HG02973 (cell line): ENCODE measurements around the gene B3GNT3.
"Not testable (repeated sequence)": the region's sequence is repeated elsewhere in the genome, so short reads cannot be mapped to it uniquely, and the experiment has no call there.

Source experiments
- ATAC-seq: cut with Tn5 transposase; IDR thresholded peaks from one replicate; pipeline ENCODE4 v1.9.1; 2021; ENCODE audit warnings: moderate library complexity; ENCODE audit not compliant: unreplicated experiment

B3GNT3 gene

DNA sequence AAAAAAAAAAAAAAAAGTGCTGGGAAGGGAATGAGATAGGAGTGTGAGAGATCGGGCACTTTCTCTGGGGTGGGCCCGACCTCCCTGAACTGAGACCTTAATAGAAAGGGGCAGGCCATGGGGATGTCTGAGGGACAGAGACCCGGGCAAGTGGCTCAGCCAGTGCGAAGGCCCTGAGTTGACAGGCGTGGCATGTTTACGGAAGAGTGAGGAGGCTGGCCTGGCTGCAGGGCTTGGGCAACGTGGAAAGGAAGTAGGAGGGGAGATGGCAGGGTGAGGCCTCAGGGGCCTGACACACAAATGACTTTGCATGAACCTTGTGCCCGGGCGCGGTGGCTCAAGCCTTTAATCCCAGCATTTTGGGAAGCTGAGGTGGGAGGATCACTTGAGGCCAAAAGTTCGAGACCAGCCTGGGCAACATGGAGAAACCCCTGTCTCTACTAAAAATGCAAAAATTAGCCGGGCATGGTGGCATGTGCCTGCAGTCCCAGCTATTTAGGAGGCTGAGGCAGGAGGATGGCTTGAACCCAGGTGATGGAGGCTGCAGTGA, 29.8 kb upstream of the B3GNT3 start:
- no peak for ATAC-seq

DNA sequence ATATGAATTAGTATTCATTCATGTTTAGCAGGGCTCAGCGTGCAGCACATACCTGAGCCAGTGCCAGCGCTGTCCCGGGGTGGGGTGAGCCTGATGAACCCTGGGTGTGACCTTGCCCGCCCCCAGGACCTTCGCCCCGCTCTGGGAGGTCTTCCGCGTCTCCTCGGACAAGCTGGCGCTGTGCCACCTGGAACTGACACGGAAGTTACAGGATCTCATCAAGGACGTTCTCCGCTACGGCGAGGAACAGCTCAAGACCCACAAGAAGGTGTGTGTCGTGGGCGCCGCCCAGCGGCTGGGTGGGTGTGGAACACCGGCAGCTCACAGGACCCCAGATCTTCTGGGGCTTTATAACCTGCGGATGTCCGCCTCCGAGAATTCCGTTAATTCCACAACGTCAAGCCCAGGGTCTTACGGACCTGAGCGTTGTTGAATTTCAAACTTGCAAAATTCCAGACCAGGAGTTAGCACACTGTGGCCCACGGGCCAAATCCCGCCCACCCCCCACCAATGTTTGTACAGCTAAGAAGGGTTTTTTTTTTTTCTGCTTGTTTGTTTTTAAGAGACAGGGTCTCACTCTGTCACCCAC, 28.3 kb upstream of the B3GNT3 start:
- ATAC-seq, result no peak

DNA sequence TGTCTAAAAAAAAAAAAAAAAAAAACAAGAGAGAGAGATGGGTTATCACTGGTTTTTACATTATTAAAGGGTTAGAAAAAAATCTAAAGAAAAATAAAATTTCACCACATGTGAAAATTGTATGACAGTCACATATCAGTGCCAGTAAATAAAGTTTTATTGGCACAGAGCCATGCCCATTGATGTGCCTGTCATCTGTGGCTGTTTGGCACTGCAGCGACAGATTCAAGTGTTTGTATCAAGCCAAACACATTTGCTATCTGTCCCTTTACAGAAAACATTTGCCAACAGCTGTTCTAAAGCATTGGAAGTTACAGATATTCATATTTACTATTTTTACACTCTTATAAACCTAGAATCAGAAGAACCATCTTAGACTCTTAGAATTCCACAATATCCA, 27.4 kb upstream of the B3GNT3 start:
- no peak for ATAC-seq

DNA sequence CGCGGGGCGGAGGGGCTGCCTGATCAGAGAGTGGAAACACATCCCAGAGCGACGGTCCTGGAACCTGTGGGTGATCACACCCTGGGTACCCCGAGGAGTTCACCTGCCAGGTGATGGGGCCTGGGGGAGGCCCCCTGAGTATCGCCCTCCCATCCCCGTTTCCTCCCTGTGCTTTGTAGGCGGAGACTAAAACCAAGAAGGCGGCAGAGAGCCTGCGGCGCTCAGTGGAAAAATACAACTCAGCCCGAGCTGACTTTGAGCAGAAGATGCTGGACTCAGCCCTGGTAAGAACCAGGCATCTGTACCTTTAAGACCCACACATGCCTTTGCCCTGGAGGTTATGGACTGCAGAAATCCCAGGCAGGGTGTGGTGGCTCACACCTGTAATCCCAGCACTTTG, 24.3 kb upstream of the B3GNT3 start:
- no peak for ATAC-seq

DNA sequence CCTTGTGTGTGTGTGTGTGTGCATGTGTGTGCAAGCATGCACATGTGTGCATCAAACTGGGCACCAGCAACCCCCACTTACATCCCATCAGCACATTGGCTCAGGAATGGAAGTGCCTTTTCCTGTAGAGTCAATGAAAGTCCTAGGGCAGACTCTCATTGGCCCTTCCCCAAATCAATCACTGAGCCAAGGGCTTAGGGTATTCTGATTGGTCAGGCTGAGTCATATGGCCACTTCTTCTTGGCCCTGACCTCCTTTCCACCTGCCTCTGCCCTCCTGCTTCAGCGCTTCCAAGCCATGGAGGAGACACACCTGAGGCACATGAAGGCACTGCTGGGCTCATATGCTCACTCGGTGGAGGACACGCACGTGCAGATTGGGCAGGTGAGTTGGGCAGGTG, 22.8 kb upstream of the B3GNT3 start:
- ATAC-seq, result no peak

DNA sequence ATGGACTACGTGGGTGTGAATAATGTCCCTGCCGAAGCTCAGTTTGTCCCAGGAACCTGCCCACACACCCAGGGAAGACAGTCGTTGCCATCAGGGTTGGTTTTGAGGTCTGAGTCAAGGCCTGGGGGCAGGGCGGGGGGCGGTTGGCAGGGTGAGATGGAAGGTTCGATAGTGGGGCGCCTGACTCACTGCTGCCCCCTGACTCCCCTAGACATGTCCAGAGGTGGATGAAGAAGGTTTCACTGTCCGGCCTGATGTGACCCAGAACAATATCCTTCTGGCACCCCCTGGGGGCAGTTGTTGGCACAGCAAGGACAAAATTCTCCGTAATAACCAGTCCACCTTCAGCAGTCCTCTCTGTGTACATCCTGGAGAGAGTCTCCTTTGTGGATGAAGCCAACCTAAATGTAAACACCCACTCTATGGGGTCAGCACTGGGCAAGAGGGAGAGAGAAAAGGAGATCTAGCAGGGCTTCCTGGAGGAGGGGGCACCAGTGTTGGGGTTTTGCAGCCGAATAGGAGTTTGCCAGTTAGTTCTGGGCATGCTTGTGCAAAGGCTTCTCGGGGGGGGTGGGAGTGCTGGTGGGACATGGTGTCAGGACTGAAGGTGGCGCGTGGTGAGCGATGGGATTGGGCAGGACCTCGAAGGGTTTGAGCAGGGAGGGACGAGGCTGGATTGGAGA, 19.6 kb upstream of the B3GNT3 start:
- ATAC-seq, result no peak

DNA sequence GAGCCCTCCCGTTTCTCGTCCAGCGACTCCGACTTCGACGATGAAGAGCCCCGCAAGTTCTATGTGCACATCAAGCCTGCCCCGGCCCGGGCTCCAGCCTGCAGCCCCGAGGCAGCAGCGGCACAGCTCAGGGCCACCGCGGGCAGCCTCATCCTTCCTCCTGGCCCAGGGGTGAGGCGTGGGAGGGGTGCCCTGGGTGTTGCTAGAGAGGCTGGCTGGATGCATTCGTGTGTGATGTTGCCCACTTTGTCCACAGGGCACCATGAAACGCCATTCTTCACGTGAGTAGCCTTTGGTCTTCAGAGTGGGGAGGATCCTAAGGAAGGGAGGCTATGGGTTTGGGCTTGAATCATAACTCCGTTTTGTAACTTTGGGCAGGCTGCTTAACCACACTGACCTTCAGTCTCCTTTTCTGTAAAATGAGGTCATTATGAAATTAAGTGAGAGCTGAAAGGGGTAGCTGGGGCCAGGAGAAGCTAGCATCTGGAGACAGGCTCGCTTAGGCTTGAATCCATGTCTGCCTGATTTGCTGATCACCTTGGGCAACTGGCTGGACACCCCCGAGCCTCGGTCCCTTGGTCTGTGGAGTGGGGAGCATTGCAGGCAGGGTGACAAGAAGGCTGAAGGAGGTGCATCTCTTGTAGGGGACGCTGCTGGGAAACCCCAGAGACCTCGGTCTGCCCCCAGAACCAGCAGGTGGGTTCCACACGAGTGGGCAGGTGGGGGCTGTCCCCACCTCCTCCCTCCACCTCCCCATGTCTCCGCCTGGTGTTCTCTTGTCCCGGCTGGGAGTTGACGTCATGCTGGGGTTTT, 18.7 kb upstream of the B3GNT3 start:
- ATAC-seq, result peak; percentile 53

DNA sequence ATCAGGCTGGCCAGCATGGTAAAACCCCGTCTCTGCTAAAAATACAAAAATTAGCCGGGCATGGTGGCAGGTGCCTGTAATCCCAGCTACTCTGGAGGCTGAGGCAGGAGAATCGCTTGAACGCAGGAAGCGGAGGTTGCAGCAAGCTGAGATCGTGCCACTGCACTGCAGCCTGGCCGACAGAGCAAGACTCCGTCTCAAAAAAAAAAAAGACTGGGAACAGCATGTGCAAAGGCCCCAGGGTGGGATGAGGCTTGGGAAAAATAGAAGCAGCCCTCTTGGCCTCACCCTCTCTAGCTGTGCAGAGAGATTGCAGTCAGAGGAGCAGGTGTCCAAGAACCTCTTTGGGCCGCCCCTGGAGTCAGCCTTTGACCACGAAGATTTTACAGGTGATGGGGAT, 17.1 kb upstream of the B3GNT3 start:
- ATAC-seq, result not testable (repeated sequence)

DNA sequence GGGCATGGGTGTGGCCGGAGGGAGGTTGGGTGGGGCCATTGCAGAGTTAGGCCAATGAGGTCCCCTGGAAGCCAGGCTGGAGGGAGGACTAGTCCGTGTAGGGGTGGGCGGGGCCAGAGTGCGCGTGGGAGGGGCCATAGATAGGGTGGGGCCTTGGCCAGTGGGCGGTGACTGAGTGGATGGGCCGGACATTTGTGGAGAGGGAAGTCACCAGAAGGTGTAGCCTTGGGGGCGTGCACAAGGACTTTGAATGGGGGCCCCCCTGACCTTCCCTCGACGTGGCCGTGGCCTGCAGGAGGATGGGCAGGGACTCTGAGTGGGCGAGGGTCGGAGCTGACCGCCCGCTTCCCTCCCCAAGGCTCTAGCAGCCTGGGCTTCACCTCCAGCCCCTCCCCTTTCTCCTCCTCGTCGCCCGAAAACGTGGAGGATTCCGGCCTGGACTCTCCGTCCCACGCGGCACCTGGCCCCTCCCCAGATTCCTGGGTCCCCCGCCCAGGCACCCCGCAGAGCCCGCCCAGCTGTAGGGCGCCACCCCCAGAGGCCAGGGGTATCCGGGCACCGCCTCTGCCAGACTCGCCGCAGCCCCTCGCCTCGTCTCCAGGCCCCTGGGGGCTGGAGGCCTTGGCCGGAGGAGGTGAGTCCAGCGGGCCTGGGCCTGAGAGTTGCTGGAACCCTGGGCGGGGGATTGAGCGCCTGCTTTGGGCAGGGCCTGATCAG, 16.5 kb upstream of the B3GNT3 start:
- no peak for ATAC-seq

DNA sequence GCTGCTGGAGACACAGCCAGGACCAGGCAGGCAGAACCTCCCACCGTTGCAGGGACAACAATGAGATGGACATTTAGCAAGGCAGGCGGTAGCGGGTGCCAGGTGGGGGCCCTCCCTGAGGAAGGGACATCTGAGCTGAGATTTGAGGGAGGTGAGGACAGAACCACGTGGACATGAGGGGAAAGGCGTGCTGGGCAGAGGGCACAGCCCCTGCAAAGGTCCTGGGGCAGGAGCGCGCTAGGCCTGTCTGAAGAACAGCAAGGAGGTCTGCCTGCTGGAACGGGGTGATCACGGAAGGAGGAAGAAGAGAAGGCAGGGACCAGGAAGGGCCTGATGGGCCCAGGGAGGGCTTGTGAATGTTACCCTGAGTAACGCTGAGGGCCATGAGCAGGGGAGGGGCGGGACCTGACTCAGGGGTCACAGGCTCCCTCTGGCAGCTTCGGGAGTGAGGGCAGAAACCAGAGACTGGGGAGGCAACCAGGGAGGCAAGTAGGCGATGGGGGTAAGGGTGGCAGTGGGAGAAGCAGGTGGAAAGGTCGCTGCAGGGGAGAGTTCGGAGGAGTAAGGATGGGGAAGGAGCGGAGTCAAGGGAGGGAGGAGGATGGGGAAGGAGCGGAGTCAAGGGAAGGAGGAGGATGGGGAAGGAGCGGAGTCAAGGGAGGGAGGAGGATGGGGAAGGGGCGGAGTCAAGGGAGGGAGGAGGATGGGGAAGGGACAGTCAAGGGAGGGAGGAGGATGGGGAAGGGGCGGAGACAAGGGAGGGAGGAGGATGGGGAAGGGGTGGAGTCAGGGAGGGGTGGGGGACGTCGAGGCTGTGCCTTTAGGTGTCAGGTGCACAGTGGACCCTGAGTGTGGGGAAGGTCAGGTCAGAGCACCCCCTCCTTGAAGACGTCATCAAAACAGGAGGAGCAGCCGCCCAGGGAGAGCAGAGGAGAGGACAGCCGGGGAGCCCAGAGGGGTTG, 15.7 kb upstream of the B3GNT3 start:
- ATAC-seq, result no peak

DNA sequence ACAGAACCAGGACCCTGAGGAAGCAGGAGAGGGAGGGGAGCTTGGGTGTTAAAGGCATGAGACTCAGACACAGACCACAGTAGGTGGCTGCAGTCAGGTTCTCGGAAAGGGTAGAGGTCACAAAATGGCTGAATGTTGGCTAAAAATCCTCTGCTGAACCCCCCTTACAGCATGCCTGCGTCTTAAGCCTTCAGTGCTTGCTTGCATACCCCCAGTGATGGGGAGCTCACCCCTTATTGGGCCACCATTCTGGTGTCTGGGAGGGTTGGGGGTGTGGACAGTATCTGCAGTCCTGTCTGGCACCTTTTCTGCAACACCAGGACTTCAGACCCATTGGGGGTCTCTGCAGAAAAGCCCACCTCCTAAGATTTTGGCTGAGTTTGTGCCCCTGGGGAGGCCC, 14.2 kb upstream of the B3GNT3 start:
- no peak for ATAC-seq

DNA sequence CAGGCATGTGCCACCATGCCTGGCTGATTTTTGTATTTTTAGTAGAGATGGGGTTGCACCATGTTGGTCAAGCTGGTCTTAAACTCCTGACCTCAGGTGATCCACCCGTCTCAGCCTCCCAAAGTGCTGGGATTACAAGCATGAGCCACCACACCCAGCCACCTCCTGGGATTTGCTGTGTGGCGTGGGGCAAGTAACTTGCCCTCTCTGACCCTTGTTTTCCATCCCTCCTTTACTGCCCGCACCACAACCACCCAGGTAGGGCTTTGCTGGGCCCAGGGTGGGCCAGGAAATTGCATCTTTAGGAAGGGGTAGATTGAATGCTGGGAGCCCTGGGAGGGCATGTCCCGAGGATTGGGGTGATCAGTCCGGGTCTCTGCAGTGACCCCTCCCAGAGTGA, 11.2 kb upstream of the B3GNT3 start:
- ATAC-seq, result not testable (repeated sequence)

DNA sequence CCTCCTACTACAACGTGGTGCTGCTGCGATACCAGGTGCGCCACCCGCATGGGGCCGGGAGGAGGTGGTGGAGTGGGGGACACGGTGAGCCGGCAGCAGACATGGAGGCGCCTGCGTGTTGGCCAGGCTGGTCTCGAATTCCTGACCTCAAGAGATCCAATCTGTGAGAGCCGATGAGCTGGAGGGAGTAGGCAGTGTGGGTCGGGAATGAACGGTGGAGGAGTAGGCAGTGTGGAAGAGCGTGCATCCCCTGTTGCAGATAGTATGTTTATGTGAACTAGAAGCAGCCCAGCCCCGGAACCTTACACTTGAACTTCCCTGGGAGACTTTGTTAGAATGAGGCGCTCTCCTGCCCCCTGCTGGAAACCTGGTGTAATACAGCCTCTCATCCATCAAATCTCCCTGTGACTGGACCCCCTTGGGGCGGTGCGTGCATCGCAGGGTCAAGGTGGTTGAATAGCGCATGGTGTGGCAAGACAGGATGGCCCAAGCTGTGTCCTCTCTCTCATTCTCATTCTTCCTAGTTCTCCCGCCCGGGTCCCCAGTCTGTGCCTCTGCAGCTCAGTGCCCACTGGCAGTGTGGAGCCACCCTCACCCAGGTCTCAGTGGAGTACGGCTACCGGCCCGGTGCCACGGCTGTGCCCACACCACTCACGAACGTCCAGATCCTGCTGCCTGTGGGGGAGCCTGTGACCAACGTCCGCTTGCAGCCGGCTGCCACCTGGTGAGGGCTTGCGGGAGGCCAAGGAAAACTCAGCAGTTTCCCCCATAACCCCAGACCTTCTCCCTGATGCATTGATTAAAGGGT, 10.5 kb upstream of the B3GNT3 start:
- ATAC-seq, result no peak

DNA sequence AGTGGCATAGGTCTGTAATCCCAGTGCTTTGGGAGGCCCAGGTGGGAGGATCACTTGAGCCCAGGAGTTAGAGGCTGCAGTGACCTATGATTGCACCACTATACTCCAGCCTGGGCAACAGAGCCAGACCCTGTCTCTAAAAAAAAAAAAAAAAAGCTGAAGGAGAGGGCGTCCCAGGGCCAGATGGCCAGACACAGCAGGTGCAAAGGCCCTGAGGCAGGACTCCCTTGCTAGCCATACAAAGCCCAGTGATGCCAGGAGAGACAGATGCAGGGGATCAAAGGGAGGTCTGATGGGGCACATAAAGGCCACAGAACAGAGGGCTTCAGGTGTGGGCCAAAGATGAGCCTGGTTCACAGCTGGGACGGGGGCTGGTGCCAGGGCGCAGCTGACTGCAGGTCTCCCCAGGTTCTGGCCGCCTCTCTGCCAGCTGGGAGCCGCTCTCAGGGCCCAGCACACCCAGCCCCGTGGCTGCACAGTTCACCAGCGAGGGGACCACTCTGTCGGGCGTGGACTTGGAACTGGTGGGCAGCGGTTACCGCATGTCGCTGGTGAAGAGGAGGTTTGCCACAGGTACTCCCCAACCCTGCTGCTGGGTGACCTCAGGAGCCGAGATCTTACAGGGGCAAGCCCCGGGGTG, 7.5 kb upstream of the B3GNT3 start:
- ATAC-seq, result no peak

DNA sequence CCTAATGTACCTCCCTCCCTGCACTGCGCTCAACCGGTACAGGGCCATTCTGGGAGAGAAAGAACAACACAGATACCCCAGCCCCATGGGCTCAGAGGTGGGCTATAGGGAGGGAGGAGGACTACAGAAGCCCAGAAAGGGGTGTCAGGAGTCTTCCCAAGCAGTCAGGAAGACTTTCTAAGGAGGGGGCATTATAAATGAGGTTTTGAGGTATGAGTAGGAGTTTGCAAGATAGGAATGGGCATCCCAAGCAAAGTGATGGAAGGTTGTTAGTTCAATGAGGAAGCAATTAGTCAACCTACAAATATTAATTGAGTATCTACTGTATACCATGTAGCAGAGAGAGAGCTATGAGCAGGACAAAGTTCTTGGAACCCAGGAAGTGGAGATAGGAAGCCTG, 6.3 kb upstream of the B3GNT3 start:
- no peak for ATAC-seq

DNA sequence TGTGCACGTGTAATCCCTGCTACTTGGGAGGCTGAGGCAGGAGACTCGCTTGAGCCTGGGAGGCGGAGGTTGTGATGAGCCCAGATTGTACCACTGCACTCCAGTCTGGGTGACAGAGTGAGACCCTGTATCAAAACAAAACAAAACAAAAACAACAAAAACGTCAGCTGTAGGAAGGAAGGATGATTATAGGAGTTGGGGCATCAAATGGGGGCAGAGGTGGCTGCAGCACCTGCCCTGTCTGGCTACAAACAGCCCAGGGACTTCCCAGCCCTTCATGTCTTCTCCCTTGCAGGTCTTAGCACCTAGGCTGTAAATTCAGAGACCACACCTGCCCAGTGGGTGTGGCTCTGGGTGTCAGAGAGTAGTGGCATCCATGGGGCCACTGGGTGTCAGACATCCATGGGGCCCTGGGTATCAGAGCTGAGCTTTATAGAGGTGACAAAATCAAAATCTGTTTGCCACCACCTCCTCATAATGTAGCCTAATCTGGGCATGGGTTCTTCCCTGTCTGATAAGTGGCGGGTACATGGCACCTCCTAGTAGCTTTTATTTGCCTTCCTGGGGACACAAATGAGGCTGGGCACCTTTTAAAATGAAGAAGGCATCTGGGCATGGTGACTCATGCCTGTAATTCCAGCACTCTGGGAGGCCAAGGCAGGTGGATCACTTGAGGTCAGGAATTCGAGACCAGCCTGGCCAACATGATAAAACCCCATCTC, 4.7 kb upstream of the B3GNT3 start:
- ATAC-seq, result no peak

DNA sequence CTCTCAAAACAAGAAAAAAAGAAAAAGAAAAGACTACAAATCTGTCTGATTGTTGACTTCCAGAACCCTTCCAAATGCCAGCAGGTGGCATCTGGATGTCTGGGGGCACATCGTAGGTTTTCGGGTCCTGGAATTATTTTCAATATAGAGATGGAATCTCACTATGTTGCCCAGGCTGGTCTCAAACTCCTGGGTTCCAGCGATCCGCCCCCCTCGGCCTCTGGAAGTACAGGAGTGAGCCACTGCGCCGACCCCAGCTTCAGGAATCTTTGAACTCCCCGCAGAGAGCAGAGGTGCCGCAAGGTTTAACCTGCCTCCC, 567 bp upstream of the B3GNT3 start:
- no peak for ATAC-seq

DNA sequence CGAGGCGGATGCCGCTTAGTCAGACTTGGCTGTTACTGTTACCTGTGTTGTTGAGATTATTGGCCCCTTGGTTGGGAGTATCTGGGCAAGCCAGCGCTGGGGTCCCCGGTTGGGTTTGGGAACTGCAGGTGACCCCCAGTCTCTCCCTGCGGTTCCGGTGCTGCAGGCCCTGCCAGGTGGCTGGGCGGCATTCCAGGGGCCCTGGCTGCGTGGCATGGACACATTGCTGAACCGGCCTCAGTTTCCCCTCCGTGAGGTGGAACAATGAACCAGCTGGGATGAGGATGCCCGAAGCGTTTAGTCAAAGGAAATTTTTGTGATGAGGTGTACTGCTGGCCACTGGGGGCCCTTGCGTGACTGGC, 538 bp downstream of the B3GNT3 start:
- no peak for ATAC-seq
